Suprapubic skin (tissue), 4 donors: ENCODE measurements around the gene BOD1L2. TPM values are rescaled to one million over a fixed set of nuclear protein-coding genes. Genes with fewer than 3 reads are reported as not detected.

Experiments
- DNase-seq, 2 donors: peaks; one replicate each; pipeline ENCODE4 v3.0.0-alpha.2; 2019; ENCODE audit warnings: low spot score in 2 of 2
- H3K27ac ChIP-seq: fragments of 200-600 bp; sonication (generic); one replicate; pipeline ENCODE4 v1.5.1; 2019
- H3K27me3 ChIP-seq: fragments of 200-600 bp; sonication (generic); one replicate; pipeline ENCODE4 v1.5.1; 2019
- H3K36me3 ChIP-seq: fragments of 200-600 bp; sonication (generic); one replicate; pipeline ENCODE4 v1.5.1; 2019
- H3K4me1 ChIP-seq: fragments of 200-600 bp; sonication (generic); one replicate; pipeline ENCODE4 v1.5.1; 2019
- H3K4me3 ChIP-seq: fragments of 200-600 bp; sonication (generic); one replicate; pipeline ENCODE4 v1.5.1; 2019; ENCODE audit warnings: mild to moderate bottlenecking
- H3K9me3 ChIP-seq: fragments of 200-600 bp; sonication (generic); one replicate; pipeline ENCODE4 v1.5.1; 2019
- EP300 ChIP-seq: sonication (generic); formaldehyde crosslinking; IDR thresholded peaks from one replicate; pipeline ENCODE4 v1.6.1; 2017; ENCODE audit warnings: antibody characterized with exemption
- POLR2A ChIP-seq, 2 donors: fragments of 450-650 bp; IDR thresholded peaks; one replicate each; pipeline ENCODE4 v1.6.1; 2017; ENCODE audit warnings: antibody characterized with exemption in 2 of 2, mild to moderate bottlenecking in 2 of 2, moderate library complexity in 2 of 2
- POLR2AphosphoS5 ChIP-seq, 3 donors: sonication (generic); formaldehyde crosslinking; IDR thresholded peaks; one replicate each; pipeline ENCODE4 v1.6.1; 2017; ENCODE audit warnings: antibody characterized with exemption in 3 of 3
- WGBS: methylation state at CpG from one replicate; pipeline ENCODE4 v1.1.5; 2018; 5-methylcytosine and 5-hydroxymethylcytosine counted together
- total RNA-seq, 4 donors: library from RNA; depleted of rRNA; stranded (reverse); fragments of >200 nt; gene quantifications; one replicate each; pipeline ENCODE4 v1.1.0, GENCODE V29; 2016
- TF ChIP-seq, protein P1 (sequence below), 2 donors: fragments of 200-600 bp in 1 of 2; fragments of 450-650 bp in 1 of 2; sonication (generic) in 1 of 2; IDR thresholded peaks; one replicate each; pipeline ENCODE4 v1.5.1; 2016 to 2019; ENCODE audit warnings: antibody characterized with exemption in 2 of 2, mild to moderate bottlenecking in 1 of 2, moderate library complexity in 1 of 2

The BOD1L2 gene
- total RNA-seq, 4 donors from 2014 or later = not detected

DNA sequence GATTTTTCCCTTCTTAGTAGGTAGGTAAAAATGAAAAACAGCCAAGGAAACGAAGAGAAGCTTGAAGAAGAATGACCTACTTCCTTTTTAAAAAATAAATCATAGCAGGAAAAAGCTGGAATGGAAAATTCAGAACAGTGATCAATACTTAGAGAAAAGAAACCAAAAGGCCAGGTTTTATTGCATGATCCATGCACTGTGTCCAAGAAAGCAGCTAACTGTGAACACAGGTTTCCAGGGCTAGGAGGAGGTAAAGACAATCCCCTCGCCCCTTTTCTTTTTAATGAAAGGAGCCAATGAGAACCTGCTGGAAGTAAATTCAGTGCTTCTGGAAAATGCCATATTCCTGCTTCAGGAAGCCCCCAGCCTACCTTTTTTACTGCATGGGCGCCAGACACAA is 47.2 kb downstream of the BOD1L2 start:
- Histone ChIP-seq H3K36me3 (no peaks in the 10 kb centered on the region), H3K27ac (no peak overlapping the region), H3K27me3 (peaks cover 4% of the 10 kb centered on the region), H3K4me3 (no peak overlapping the region), H3K9me3 (no peaks in the 10 kb centered on the region), H3K4me1 (no peaks in the 10 kb centered on the region)
- WGBS = 42% methylated on average over 3 of the region's 3 CpGs
- no peak for DNase-seq
- no peak for TF ChIP-seq EP300
- TF ChIP-seq POLR2AphosphoS5 (IDR thresholded peaks at IDR 0.05) = no peak
- TF ChIP-seq, protein P1, sequence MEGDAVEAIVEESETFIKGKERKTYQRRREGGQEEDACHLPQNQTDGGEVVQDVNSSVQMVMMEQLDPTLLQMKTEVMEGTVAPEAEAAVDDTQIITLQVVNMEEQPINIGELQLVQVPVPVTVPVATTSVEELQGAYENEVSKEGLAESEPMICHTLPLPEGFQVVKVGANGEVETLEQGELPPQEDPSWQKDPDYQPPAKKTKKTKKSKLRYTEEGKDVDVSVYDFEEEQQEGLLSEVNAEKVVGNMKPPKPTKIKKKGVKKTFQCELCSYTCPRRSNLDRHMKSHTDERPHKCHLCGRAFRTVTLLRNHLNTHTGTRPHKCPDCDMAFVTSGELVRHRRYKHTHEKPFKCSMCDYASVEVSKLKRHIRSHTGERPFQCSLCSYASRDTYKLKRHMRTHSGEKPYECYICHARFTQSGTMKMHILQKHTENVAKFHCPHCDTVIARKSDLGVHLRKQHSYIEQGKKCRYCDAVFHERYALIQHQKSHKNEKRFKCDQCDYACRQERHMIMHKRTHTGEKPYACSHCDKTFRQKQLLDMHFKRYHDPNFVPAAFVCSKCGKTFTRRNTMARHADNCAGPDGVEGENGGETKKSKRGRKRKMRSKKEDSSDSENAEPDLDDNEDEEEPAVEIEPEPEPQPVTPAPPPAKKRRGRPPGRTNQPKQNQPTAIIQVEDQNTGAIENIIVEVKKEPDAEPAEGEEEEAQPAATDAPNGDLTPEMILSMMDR (IDR thresholded peaks at IDR 0.05) = no peak
- TF ChIP-seq POLR2A (IDR thresholded peaks at IDR 0.05) = no peak

GRCh38 chr18:57194622-57195021 is 47.7 kb downstream of the BOD1L2 start:
- no peaks in the 10 kb centered on the region for H3K36me3 ChIP-seq
- H3K27me3 ChIP-seq = peaks cover 4% of the 10 kb centered on the region
- no peak overlapping the region for H3K4me3 ChIP-seq
- no peak overlapping the region for H3K27ac ChIP-seq
- H3K4me1 ChIP-seq = no peaks in the 10 kb centered on the region
- no peak for TF ChIP-seq POLR2AphosphoS5 (IDR thresholded peaks at IDR 0.05)
- TF ChIP-seq EP300 = no peak
- H3K9me3 ChIP-seq = no peaks in the 10 kb centered on the region
- DNase-seq = no peak
- WGBS = 76% methylated on average over 3 of the region's 3 CpGs

DNA sequence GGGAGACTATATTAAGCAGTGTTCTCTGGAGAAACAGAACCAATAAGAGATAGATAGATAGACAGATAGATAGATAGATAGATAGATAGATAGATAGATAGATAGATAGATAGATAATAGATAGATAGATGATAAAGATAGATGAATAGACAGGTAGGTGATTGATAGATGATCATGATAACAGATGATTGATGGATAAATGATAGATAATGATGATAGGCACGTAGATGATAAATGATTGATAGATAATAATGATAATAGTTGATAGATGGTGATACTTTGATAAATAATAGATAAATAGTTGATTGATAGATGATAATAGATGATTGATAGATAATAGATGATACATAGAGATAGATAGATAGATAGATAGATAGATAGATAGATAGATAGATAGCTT is 48.5 kb downstream of the BOD1L2 start:
- 80% methylated on average over 1 of the region's 1 CpG for WGBS
- Histone ChIP-seq H3K36me3 (no peaks in the 10 kb centered on the region), H3K27me3 (peaks cover 4% of the 10 kb centered on the region), H3K4me3 (no peak overlapping the region), H3K4me1 (no peaks in the 10 kb centered on the region), H3K9me3 (no peaks in the 10 kb centered on the region), H3K27ac (no peak overlapping the region)
- no peak for DNase-seq
- TF ChIP-seq POLR2A (IDR thresholded peaks at IDR 0.05) = no peak
- no peak for TF ChIP-seq EP300
- no peak for TF ChIP-seq POLR2AphosphoS5 (IDR thresholded peaks at IDR 0.05)
- TF ChIP-seq, protein P1 (IDR thresholded peaks at IDR 0.05) = no peak

DNA sequence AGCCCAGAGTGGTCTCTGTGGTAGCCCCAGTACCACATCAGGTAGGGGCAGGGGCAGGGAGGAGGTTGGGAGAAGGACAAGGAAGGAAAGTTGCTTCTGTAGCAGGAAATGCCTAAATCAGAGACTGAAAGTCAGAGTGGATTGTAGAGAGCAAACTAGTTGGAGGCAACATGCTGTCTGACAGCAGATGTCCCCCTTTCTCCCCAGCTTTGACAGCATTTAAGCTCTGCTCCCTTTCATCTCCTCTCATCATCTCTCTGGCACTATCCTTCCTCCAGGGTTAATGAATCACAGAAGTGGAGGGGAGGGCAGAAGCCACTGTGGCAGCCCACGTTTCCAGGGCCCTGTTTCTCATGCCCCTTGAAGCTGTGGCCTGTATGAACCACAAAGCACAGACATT is 50.4 kb downstream of the BOD1L2 start:
- Histone ChIP-seq H3K4me3 (no peak overlapping the region), H3K36me3 (no peaks in the 10 kb centered on the region), H3K27ac (no peak overlapping the region), H3K9me3 (no peaks in the 10 kb centered on the region), H3K4me1 (no peaks in the 10 kb centered on the region), H3K27me3 (peaks cover 4% of the 10 kb centered on the region)
- 30% methylated on average over 1 of the region's 1 CpG for WGBS
- no peak for DNase-seq
- no peak for TF ChIP-seq POLR2AphosphoS5 (IDR thresholded peaks at IDR 0.05)
- no peak for TF ChIP-seq POLR2A (IDR thresholded peaks at IDR 0.05)
- TF ChIP-seq, protein P1 (IDR thresholded peaks at IDR 0.05) = no peak
- no peak for TF ChIP-seq EP300

- H3K36me3 ChIP-seq = no peaks in the 10 kb centered on the region
- no peaks in the 10 kb centered on the region for H3K4me1 ChIP-seq
- 51% methylated on average over 1 of the region's 1 CpG for WGBS
- H3K27me3 ChIP-seq = peaks cover 4% of the 10 kb centered on the region
- TF ChIP-seq POLR2A (IDR thresholded peaks at IDR 0.05) (no peak), EP300 (no peak), POLR2AphosphoS5 (IDR thresholded peaks at IDR 0.05) (no peak)
- TF ChIP-seq, protein P1 (IDR thresholded peaks at IDR 0.05) = no peak
- H3K9me3 ChIP-seq = no peaks in the 10 kb centered on the region
- H3K4me3 ChIP-seq = no peak overlapping the region
- DNase-seq = no peak
- H3K27ac ChIP-seq = no peak overlapping the region
Measured at GRCh38 chr18:57198073-57198472, 51.2 kb downstream of the BOD1L2 start.

Other genes starting within 250 kb of the BOD1L2 start
- gene ST8SIA3, start 205.5 kb downstream of the BOD1L2 start, total RNA-seq = not detected